ENCODE measurements around the gene GPC4.

Gene GPC4

GRCh38 chrX:133444196-133444595 is 28.9 kb upstream of the GPC4 start:
- DNase-seq (ENCODE audit: low read depth): no peak
- TF ChIP-seq CTCF (conservative IDR thresholded peaks at IDR 0.05; ENCODE audit: low read depth, low read length): no peak
- H3K4me3 ChIP-seq (ENCODE audit: low read length): no peak overlapping the region

GRCh38 chrX:133440797-133441163 is 25.5 kb upstream of the GPC4 start:
- no peak for TF ChIP-seq CTCF (conservative IDR thresholded peaks at IDR 0.05; ENCODE audit: low read depth, low read length)
- DNase-seq (ENCODE audit: low read depth): no peak
- H3K4me3 ChIP-seq (ENCODE audit: low read length): no peak overlapping the region

GRCh38 chrX:133440081-133440796 is 24.9 kb upstream of the GPC4 start:
- H3K4me3 ChIP-seq (ENCODE audit: low read length): no peak overlapping the region
- TF ChIP-seq CTCF (conservative IDR thresholded peaks at IDR 0.05; ENCODE audit: low read depth, low read length): no peak
- DNase-seq (ENCODE audit: low read depth): no peak

GRCh38 chrX:133437766-133438165 is 22.5 kb upstream of the GPC4 start:
- TF ChIP-seq CTCF (conservative IDR thresholded peaks at IDR 0.05; ENCODE audit: low read depth, low read length): no peak
- no peak overlapping the region for H3K4me3 ChIP-seq (ENCODE audit: low read length)
- DNase-seq (ENCODE audit: low read depth): no peak

GRCh38 chrX:133437356-133437755 is 22.1 kb upstream of the GPC4 start:
- no peak for DNase-seq (ENCODE audit: low read depth)
- TF ChIP-seq CTCF (conservative IDR thresholded peaks at IDR 0.05; ENCODE audit: low read depth, low read length): no peak
- no peak overlapping the region for H3K4me3 ChIP-seq (ENCODE audit: low read length)

GRCh38 chrX:133435544-133436124 is 20.3 kb upstream of the GPC4 start:
- TF ChIP-seq CTCF (conservative IDR thresholded peaks at IDR 0.05; ENCODE audit: low read depth, low read length): no peak
- no peak for DNase-seq (ENCODE audit: low read depth)
- no peak overlapping the region for H3K4me3 ChIP-seq (ENCODE audit: low read length)

GRCh38 chrX:133434197-133434820 is 19.0 kb upstream of the GPC4 start:
- DNase-seq (ENCODE audit: low read depth): no peak
- no peak for TF ChIP-seq CTCF (conservative IDR thresholded peaks at IDR 0.05; ENCODE audit: low read depth, low read length)
- no peak overlapping the region for H3K4me3 ChIP-seq (ENCODE audit: low read length)

All from retinal pigment epithelial cell (primary cell).